HG03135 (cell line): ENCODE results near the gene SCARB1.

ENCODE experiments used
- ATAC-seq: cut with Tn5 transposase; IDR thresholded peaks from one replicate; pipeline ENCODE4 v1.9.1; 2021; ENCODE audit warnings: mild to moderate bottlenecking, moderate library complexity; ENCODE audit not compliant: unreplicated experiment

Gene SCARB1

GRCh38 chr12:124762791-124763593, 100.7 kb downstream of the SCARB1 start:
- ATAC-seq, result no peak

- ATAC-seq, result no peak
Observed at GRCh38 chr12:124762384-124762783, 101.3 kb downstream of the SCARB1 start.

GRCh38 chr12:124761871-124762270, 101.8 kb downstream of the SCARB1 start:
- ATAC-seq, result no peak

GRCh38 chr12:124761056-124761455, 102.6 kb downstream of the SCARB1 start:
- no peak for ATAC-seq

GRCh38 chr12:124760560-124760959, 103.1 kb downstream of the SCARB1 start:
- no peak for ATAC-seq

GRCh38 chr12:124759841-124760503, 103.7 kb downstream of the SCARB1 start:
- ATAC-seq, result no peak

GRCh38 chr12:124758266-124759220, 105.1 kb downstream of the SCARB1 start:
- no peak for ATAC-seq

GRCh38 chr12:124757329-124757728, 106.3 kb downstream of the SCARB1 start:
- ATAC-seq, result no peak

- ATAC-seq, result no peak
Observed at GRCh38 chr12:124756760-124757159, 106.9 kb downstream of the SCARB1 start.

- ATAC-seq, result no peak
Observed at GRCh38 chr12:124756166-124756565, 107.5 kb downstream of the SCARB1 start.

- ATAC-seq, result no peak
Observed at GRCh38 chr12:124755801-124756148, 107.9 kb downstream of the SCARB1 start.

GRCh38 chr12:124754949-124755800, 108.5 kb downstream of the SCARB1 start:
- ATAC-seq, result no peak

- ATAC-seq, result no peak
Observed at GRCh38 chr12:124754491-124754890, 109.2 kb downstream of the SCARB1 start.

GRCh38 chr12:124753993-124754392, 109.7 kb downstream of the SCARB1 start:
- no peak for ATAC-seq

GRCh38 chr12:124753228-124753591, 110.5 kb downstream of the SCARB1 start:
- no peak for ATAC-seq

- ATAC-seq, result no peak
Observed at GRCh38 chr12:124752437-124753227, 111.0 kb downstream of the SCARB1 start.

- no peak for ATAC-seq
Observed at GRCh38 chr12:124751654-124752355, 111.9 kb downstream of the SCARB1 start.

- ATAC-seq, result no peak
Observed at GRCh38 chr12:124750787-124751471, 112.7 kb downstream of the SCARB1 start.
